IPS DF 6.9 (cell line): ENCODE data around the gene CHN2.

Source experiments
- DNase-seq: peaks from one replicate; pipeline ENCODE4 v3.0.0-alpha.2; 2013; ENCODE audit warnings: low read depth, low spot score
- H3K27ac ChIP-seq: one replicate; pipeline ENCODE4 v1.5.1; 2013; ENCODE audit warnings: low read length, control low read depth
- H3K27me3 ChIP-seq: 2 replicates; pipeline ENCODE4 v1.6.1; 2013; ENCODE audit warnings: mild to moderate bottlenecking, low read length; ENCODE audit not compliant: control insufficient read depth, insufficient read depth
- H3K36me3 ChIP-seq: 2 replicates; pipeline ENCODE4 v1.6.1; 2013; ENCODE audit warnings: low read length; ENCODE audit not compliant: control insufficient read depth, insufficient read depth
- H3K4me1 ChIP-seq: 2 replicates; pipeline ENCODE4 v1.6.1; 2013; ENCODE audit warnings: low read length; ENCODE audit not compliant: control insufficient read depth, insufficient read depth
- H3K4me3 ChIP-seq: 2 replicates; pipeline ENCODE4 v1.5.1; 2013; ENCODE audit warnings: mild to moderate bottlenecking, low read length
- H3K9me3 ChIP-seq: 2 replicates; pipeline ENCODE4 v1.6.1; 2013; ENCODE audit warnings: low read length, inconsistent platforms; ENCODE audit not compliant: control insufficient read depth, insufficient read depth
- WGBS: extraction: QIAGEN DNeasy Blood & Tissue Kit; methylation state at CpG from one replicate; pipeline ENCODE4 v1.1.7; 2013; ENCODE audit warnings: mixed read lengths, missing lambda C conversion rate; ENCODE audit not compliant: insufficient read length, insufficient coverage; 5-methylcytosine and 5-hydroxymethylcytosine counted together

The CHN2 gene

DNA sequence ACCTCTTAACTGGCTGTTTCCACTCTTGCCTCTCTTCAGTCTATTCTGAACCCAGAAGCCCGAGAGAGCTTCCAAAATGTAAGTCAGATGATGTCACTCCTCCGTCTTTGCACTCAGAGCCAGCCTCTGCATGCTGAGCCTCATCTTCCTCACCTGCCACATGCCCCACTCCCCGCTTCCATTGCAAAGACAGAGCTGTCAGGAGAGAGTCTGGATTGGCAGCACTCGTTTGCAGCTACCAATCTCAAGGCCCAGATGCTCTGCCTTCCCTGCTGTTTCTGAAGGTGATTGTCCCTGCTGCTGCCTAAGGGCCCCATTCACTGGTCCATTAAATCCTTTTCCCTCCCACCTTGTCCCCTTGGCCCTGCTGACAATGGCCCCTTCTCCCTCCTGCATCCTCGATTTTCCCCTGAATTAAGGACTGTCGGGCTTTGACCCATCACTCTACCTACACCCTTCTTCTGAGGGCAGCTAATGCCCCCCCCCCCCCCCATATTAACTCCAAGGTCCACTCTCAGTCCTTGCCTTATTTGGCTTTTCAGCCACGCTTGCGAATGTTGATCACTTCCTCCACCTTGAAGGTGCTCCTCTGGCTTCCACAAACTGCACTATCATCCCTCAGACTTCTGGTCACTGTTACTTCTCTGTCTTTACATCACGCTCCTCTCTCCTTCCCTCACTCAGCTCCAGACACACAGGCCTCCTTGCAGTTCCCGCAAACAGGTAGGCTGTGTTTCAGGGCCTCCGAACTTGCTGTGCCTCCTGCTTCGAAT lies 98.5 kb downstream of the CHN2 start:
- Histone ChIP-seq H3K27ac (no peak overlapping the region), H3K4me3 (no peak overlapping the region), H3K27me3 (no peaks in the 10 kb centered on the region), H3K9me3 (no peaks in the 10 kb centered on the region), H3K36me3 (no peaks in the 10 kb centered on the region), H3K4me1 (peaks cover 21% of the 10 kb centered on the region)
- WGBS: no CpG with 5 or more reads among the region's 12 CpGs
- no peak for DNase-seq

DNA sequence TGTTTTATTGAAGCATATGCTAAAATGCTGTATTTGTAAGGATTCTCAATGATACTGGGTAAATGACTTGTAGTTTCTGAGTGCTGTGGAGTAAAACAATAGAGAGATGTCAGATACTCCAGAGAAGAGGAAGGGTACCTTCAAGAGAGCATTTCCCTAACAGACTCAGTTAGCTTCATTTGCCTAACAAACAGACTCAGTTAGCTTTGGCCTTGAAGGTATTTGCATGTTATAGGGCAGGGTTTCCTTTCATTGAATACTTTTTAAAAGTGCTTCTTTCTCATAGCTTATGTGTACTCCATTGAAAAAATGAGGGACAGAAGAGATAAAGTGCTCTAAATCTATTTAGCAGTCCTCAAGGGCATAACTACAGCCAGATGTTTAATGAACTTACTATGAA lies 101.8 kb downstream of the CHN2 start:
- no peak overlapping the region for H3K27ac ChIP-seq
- peaks cover 13% of the 10 kb centered on the region for H3K4me1 ChIP-seq
- no peaks in the 10 kb centered on the region for H3K27me3 ChIP-seq
- H3K36me3 ChIP-seq: no peaks in the 10 kb centered on the region
- no peak overlapping the region for H3K4me3 ChIP-seq
- DNase-seq: no peak
- H3K9me3 ChIP-seq: no peaks in the 10 kb centered on the region

DNA sequence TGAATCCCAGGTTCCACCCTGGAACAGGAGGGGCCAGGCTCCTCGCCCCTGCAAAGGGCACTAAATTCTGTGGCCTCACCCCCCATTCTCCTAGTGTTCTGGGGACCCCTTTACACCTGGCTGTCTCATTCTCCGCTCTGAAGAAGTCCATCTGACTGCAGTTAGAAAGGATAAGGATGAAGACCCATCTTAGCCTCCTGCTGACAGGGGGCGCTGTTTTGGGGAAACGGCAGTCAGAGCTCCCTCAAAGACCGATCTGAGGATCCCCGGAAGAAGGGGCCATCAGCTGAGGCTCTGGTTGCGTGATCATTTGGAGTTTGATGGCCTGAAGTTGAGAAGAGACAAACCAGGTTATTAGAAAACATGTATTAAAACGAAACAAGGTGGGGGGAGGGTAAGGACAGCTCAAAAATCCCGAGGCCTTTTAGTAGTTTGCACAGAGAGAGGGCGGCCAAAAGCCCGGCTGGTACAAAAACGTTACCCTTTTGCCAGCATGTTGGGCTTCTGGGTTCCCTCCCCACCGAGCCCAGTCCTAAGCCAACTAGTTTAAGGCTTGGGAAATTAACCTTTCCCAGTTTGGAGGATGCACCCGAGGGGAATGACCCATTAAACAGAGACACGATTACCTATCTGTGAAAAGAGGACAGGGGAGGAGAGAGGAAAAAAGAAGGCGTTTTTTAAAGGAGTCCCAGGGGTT lies 102.8 kb downstream of the CHN2 start:
- no peak for DNase-seq
- Histone ChIP-seq H3K27ac (no peak overlapping the region), H3K4me1 (peaks cover 13% of the 10 kb centered on the region), H3K27me3 (no peaks in the 10 kb centered on the region), H3K4me3 (no peak overlapping the region), H3K9me3 (no peaks in the 10 kb centered on the region), H3K36me3 (no peaks in the 10 kb centered on the region)
- no CpG with 5 or more reads among the region's 16 CpGs for WGBS

DNA sequence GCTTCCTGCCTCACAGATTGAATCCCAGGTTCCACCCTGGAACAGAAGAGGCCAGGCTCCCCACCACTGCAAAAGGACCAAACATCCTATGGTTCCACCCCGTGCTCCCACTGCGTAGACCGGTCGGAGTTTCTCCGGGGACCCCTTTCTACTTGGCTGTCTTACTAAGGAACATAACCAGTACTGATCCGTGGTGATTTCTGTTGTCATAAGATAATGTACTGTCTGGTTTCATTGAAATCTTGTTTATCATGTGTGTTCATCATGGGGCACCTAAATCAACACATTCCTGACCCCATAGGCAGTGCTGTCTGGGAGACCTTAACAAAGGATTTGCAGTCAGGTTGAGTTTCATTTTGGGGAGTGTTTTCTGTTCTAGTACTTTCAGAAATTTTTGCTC lies 104.5 kb downstream of the CHN2 start:
- DNase-seq: no peak
- Histone ChIP-seq H3K9me3 (no peaks in the 10 kb centered on the region), H3K36me3 (no peaks in the 10 kb centered on the region), H3K4me3 (no peak overlapping the region), H3K27ac (no peak overlapping the region), H3K27me3 (no peaks in the 10 kb centered on the region), H3K4me1 (peaks cover 9% of the 10 kb centered on the region)
- no CpG with 5 or more reads among the region's 6 CpGs for WGBS

DNA sequence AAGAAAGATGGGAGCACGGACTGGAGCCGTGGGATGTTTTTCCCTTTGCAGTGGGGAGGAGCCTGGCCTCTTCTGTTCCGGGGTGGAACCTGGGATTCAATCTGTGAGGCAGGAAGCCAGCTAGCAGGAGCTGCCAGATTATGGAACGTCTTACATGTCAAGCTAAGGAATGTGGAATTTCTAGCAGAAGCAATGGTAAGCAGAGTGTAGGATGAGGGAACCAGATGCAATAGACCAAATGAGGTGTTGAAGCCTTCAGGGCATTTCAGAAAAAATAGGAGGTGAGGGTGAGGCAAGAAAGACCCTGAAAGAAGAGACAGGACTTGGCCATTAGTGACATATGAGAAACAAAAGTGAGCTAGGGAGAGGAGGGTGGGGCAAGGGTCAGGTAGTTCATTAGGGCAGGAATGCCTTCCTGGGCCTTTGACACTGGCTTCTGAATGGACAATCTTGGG lies 105.5 kb downstream of the CHN2 start:
- DNase-seq: no peak
- no CpG with 5 or more reads among the region's 4 CpGs for WGBS

DNA sequence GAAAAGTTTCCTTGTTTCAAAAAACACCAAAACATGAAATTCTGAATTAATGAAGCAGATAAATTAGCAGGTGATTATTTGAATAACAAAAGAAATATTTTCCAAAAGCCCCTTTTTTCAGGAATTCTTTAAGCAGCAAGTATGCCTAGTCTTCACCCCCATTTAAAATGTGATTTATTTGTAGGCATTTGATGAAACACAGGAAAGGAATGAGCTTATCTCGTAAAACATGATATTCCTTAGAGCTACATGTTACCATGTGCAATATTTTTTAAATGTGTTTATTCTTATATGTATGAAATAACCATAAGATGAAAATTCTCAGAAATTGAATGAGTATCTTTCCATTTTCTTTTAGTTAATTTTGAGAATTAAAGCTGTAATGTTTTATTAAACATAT lies 106.1 kb downstream of the CHN2 start:
- Histone ChIP-seq H3K27ac (no peak overlapping the region), H3K27me3 (no peaks in the 10 kb centered on the region), H3K4me1 (peaks cover 11% of the 10 kb centered on the region), H3K36me3 (no peaks in the 10 kb centered on the region), H3K4me3 (no peak overlapping the region), H3K9me3 (no peaks in the 10 kb centered on the region)
- no peak for DNase-seq
- no CpG with 5 or more reads among the region's 1 CpG for WGBS

More for the DNA sequence above, 105.5 kb downstream of the CHN2 start:
- no peaks in the 10 kb centered on the region for H3K36me3 ChIP-seq
- H3K27ac ChIP-seq: no peak overlapping the region
- no peaks in the 10 kb centered on the region for H3K27me3 ChIP-seq
- H3K4me1 ChIP-seq: peaks cover 11% of the 10 kb centered on the region
- H3K9me3 ChIP-seq: no peaks in the 10 kb centered on the region
- no peak overlapping the region for H3K4me3 ChIP-seq

DNA sequence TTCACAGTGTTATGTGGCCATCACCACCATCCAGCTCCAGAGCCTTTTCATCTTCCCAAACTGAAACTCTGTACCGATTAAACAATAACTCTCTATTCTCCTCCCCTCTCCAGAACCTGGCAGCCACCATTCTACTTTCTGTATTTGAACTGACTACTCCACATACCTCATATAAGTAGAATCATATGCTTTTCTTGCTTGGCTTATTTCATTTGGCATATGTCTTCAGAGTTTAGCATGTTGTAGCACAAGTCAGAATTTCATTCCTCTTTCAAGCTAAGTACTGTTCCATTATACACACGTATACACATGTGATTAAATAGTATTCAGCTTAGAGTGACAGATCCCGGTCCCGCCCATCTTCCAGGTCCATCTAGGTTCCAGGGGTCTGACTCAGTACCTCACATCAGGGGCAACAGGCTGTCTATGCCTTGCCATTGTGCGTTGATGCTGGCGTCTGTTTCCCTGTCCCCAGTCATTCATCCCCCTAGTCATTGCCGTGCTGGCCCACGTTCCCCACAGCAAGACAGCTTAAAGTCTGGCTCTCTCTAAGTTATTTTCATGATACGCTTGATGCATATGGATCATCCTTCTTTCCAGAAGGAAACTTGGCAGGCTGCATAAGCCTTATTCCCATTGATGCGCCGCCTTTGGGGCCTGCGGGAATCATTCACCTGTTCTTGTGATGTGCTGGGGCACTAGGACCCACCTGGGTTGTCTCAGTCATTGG lies 108.3 kb downstream of the CHN2 start:
- Histone ChIP-seq H3K9me3 (no peaks in the 10 kb centered on the region), H3K36me3 (no peaks in the 10 kb centered on the region), H3K4me1 (peaks cover 6% of the 10 kb centered on the region), H3K27me3 (no peaks in the 10 kb centered on the region), H3K4me3 (no peak overlapping the region), H3K27ac (no peak overlapping the region)
- no peak for DNase-seq
- no CpG with 5 or more reads among the region's 12 CpGs for WGBS

DNA sequence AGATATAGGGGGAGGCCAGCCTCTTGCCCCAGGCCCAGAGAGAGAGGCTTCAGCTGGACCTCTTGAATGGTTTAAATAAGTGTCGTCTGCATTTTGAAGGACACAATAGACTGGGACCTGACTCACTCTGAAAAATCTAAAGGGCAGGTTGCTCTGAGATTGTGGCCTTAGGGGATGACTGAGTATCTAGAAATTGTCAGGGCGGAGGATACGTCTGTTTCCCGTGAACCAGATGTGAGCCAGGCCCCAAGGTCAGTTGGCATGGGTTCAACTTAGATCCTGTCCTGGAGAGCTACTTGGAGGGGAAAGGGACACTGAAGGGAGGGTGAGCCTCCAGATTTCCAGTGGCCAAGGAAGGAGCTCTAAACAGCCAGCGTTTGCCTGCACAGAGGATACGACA lies 110.2 kb downstream of the CHN2 start:
- Histone ChIP-seq H3K27ac (no peak overlapping the region), H3K9me3 (no peaks in the 10 kb centered on the region), H3K4me1 (peaks cover 4% of the 10 kb centered on the region), H3K27me3 (no peaks in the 10 kb centered on the region), H3K36me3 (no peaks in the 10 kb centered on the region), H3K4me3 (no peak overlapping the region)
- no CpG with 5 or more reads among the region's 6 CpGs for WGBS
- DNase-seq: no peak

DNA sequence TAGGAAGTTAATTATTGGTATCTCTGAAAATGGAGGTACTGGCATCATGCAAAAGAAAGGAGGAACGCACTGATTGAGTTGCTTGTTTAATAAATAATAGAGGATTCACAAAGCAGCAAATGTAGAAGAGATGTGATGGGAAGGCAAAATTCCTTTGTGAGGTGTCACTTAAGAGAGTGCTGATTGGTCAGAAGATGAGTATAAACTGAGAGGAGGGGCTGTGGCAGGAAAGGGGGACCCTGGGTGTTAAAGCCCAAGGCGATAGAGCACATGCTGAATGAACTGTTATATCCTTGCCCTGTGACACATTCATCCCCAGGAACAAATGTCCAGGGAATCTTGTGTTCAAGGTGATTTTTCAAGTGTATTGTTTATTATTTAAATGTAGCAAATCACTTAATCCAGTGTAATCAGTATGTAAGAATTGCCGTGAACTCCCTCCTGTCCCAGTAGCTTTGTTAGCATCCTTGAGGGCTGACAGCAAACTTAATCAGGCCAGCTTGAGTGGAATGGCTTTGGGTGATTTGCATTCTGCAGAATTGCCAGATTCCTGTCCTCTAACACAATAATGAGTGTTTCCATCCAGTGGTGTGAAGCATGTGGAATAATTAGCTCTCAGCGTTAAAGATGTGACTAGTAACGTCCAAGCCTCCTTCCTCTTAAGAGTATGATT lies 111.9 kb downstream of the CHN2 start:
- DNase-seq: no peak
- Histone ChIP-seq H3K36me3 (no peaks in the 10 kb centered on the region), H3K4me1 (peaks cover 4% of the 10 kb centered on the region), H3K27ac (no peak overlapping the region), H3K4me3 (no peak overlapping the region), H3K9me3 (no peaks in the 10 kb centered on the region), H3K27me3 (no peaks in the 10 kb centered on the region)
- no CpG with 5 or more reads among the region's 5 CpGs for WGBS

DNA sequence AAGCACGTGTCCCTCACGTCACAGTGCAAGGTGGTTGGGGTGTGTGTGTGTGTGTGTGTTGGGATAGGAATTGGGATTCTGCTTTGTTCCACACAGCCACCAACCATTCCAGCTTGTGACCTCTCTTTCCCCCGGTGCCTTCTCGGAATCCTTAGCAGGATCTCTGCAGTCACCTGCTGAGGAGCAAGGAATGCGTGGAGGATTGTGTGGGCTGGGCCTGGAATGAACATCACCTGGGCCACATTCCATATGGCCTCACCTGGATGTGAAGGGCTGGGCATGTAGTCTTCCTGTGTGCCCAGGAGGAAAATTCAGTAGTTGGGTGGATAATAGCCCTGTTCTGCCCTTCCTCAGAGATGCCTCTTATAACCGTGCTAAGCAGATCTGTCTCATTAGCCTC lies 113.8 kb downstream of the CHN2 start:
- DNase-seq: no peak
- Histone ChIP-seq H3K27ac (no peak overlapping the region), H3K4me3 (no peak overlapping the region), H3K36me3 (no peaks in the 10 kb centered on the region), H3K27me3 (no peaks in the 10 kb centered on the region), H3K4me1 (peaks cover 4% of the 10 kb centered on the region), H3K9me3 (no peaks in the 10 kb centered on the region)
- WGBS: no CpG with 5 or more reads among the region's 6 CpGs
